Neural progenitor cell (in vitro differentiated cells): ENCODE measurements around the gene GARIN5A. TPM values are rescaled to one million over a fixed set of nuclear protein-coding genes. Genes with fewer than 3 reads are reported as not detected.
A peak's percentile ranks its signal among the peaks of the same experiment; 100 is the strongest.

Experiments used
- DNase-seq: peaks from one replicate; pipeline ENCODE4 v3.0.0-alpha.2; 2016; ENCODE audit warnings: low spot score
- H2AFZ ChIP-seq: fragments of 200-600 bp; sonication (generic); replicated peaks from 2 replicates; pipeline ENCODE4 v1.6.1; 2016; ENCODE audit warnings: antibody characterized with exemption
- H3F3A ChIP-seq: fragments of 200-600 bp; sonication (generic); 2 replicates; pipeline ENCODE4 v1.6.1; 2016; ENCODE audit warnings: antibody characterized with exemption, low read depth
- H3K27ac ChIP-seq: fragments of 200-600 bp; sonication (generic); 2 replicates; pipeline ENCODE4 v1.5.1; 2016; ENCODE audit warnings: mild to moderate bottlenecking
- H3K27me3 ChIP-seq: fragments of 200-600 bp; sonication (generic); 2 replicates; pipeline ENCODE4 v1.6.1; 2016; ENCODE audit warnings: mild to moderate bottlenecking, moderate library complexity
- H3K36me3 ChIP-seq: fragments of 200-600 bp; sonication (generic); 2 replicates; pipeline ENCODE4 v1.5.1; 2016
- H3K4me1 ChIP-seq: fragments of 200-600 bp; sonication (generic); 2 replicates; pipeline ENCODE4 v1.6.1; 2016; ENCODE audit warnings: mixed run types
- H3K4me2 ChIP-seq: fragments of 200-600 bp; sonication (generic); 2 replicates; pipeline ENCODE4 v1.6.1; 2016
- H3K4me3 ChIP-seq: fragments of 200-600 bp; sonication (generic); 2 replicates; pipeline ENCODE4 v1.5.1; 2016
- H3K79me2 ChIP-seq: fragments of 200-600 bp; sonication (generic); 2 replicates; pipeline ENCODE4 v1.6.1; 2016; ENCODE audit warnings: low read depth
- H3K9ac ChIP-seq: fragments of 200-600 bp; sonication (generic); 2 replicates; pipeline ENCODE4 v1.6.1; 2016
- H3K9me3 ChIP-seq: fragments of 200-600 bp; sonication (generic); 2 replicates; pipeline ENCODE4 v1.5.1; 2016; ENCODE audit warnings: low read depth
- H4K20me1 ChIP-seq: fragments of 200-600 bp; sonication (generic); 2 replicates; pipeline ENCODE4 v1.6.1; 2016; ENCODE audit warnings: low read depth
- H3K27ac Mint-ChIP-seq: 3 replicates; pipeline ENCODE4 v1.8.0; 2021; ENCODE audit warnings: mixed read lengths
- H3K27me3 Mint-ChIP-seq: 2 replicates; pipeline ENCODE4 v1.8.0; 2022; ENCODE audit warnings: low read depth, mild to moderate bottlenecking, inconsistent platforms, moderate library complexity, mixed read lengths; ENCODE audit not compliant: insufficient read depth
- H3K36me3 Mint-ChIP-seq: 3 replicates; pipeline ENCODE4 v1.8.0; 2021; ENCODE audit warnings: mixed read lengths
- H3K4me1 Mint-ChIP-seq: 3 replicates; pipeline ENCODE4 v1.8.0; 2021; ENCODE audit warnings: mixed read lengths
- H3K4me3 Mint-ChIP-seq: 3 replicates; pipeline ENCODE4 v1.8.0; 2021; ENCODE audit warnings: mild to moderate bottlenecking, moderate library complexity, mixed read lengths
- H3K9me3 Mint-ChIP-seq: 3 replicates; pipeline ENCODE4 v1.8.0; 2020; ENCODE audit warnings: mixed read lengths
- CTCF ChIP-seq: fragments of 200-600 bp; sonication (generic); IDR thresholded peaks from 2 replicates; pipeline ENCODE4 v1.5.1; 2017; ENCODE audit warnings: antibody characterized with exemption, mild to moderate bottlenecking
- EZH2 ChIP-seq: fragments of 200-600 bp; sonication (generic); IDR thresholded peaks from 2 replicates; pipeline ENCODE4 v1.6.1; 2017; ENCODE audit warnings: antibody characterized with exemption, mild to moderate bottlenecking, moderate library complexity
- EZH2phosphoT487 ChIP-seq: fragments of 200-600 bp; sonication (generic); IDR thresholded peaks from 2 replicates; pipeline ENCODE4 v1.6.1; 2017; ENCODE audit warnings: antibody characterized with exemption
- total RNA-seq: library from RNA; depleted of rRNA; stranded (reverse); fragments of >200 nt; gene quantifications from 2 replicates; pipeline ENCODE4 v1.2.3, GENCODE V29; 2015; ENCODE audit warnings: low replicate concordance

The GARIN5A gene
- total RNA-seq, 1 donor from 2014 or later: 5.6 TPM

- Histone ChIP-seq H3F3A (peaks cover 10% of the 10 kb centered on the region), H3K4me2 (no peak overlapping the region), H4K20me1 (no peaks in the 10 kb centered on the region), H2AFZ (no peak overlapping the region), H3K36me3 (no peaks in the 10 kb centered on the region), H3K4me3 (no peak overlapping the region), H3K4me1 (peaks cover 10% of the 10 kb centered on the region), H3K27ac (no peak overlapping the region), H3K9ac (no peak overlapping the region), H3K9me3 (no peaks in the 10 kb centered on the region), H3K79me2 (no peaks in the 10 kb centered on the region), H3K27me3 (no peaks in the 10 kb centered on the region)
- Mint-ChIP-seq H3K36me3 (no peaks in the 10 kb centered on the region), H3K9me3 (no peaks in the 10 kb centered on the region), H3K27me3 (peaks cover 13% of the 10 kb centered on the region), H3K4me3 (peak overlapping the region; percentile 36), H3K4me1 (peaks cover 27% of the 10 kb centered on the region), H3K27ac (peak overlapping the region; percentile 60)
- no peak for TF ChIP-seq EZH2
- TF ChIP-seq CTCF: no peak
- no peak for TF ChIP-seq EZH2phosphoT487
- no peak for DNase-seq
These were observed 11.6 kb downstream of the GARIN5A start for GRCh38 chr19:50465000-50465399.

GRCh38 chr19:50464348-50464747, 12.3 kb downstream of the GARIN5A start:
- peaks cover 10% of the 10 kb centered on the region for H3F3A ChIP-seq
- H2AFZ ChIP-seq: no peak overlapping the region
- no peaks in the 10 kb centered on the region for H3K36me3 ChIP-seq
- Mint-ChIP-seq H3K36me3 (no peaks in the 10 kb centered on the region), H3K9me3 (no peaks in the 10 kb centered on the region), H3K27ac (peak overlapping the region; percentile 76), H3K4me3 (peak overlapping the region; percentile 33), H3K27me3 (peaks cover 8% of the 10 kb centered on the region), H3K4me1 (peaks cover 29% of the 10 kb centered on the region)
- no peak for TF ChIP-seq EZH2
- TF ChIP-seq CTCF: no peak
- no peak for TF ChIP-seq EZH2phosphoT487
- H3K27ac ChIP-seq: no peak overlapping the region
- H3K4me2 ChIP-seq: no peak overlapping the region
- H3K79me2 ChIP-seq: no peaks in the 10 kb centered on the region
- no peaks in the 10 kb centered on the region for H3K27me3 ChIP-seq
- H3K9me3 ChIP-seq: no peaks in the 10 kb centered on the region
- no peaks in the 10 kb centered on the region for H4K20me1 ChIP-seq
- DNase-seq: no peak
- no peak overlapping the region for H3K9ac ChIP-seq
- no peak overlapping the region for H3K4me3 ChIP-seq
- H3K4me1 ChIP-seq: peaks cover 10% of the 10 kb centered on the region

- H3K4me3 Mint-ChIP-seq: no peak overlapping the region
- Histone ChIP-seq H3K4me1 (peaks cover 10% of the 10 kb centered on the region), H3K9ac (no peak overlapping the region), H3K27me3 (no peaks in the 10 kb centered on the region), H3K4me2 (no peak overlapping the region), H2AFZ (no peak overlapping the region), H3K9me3 (no peaks in the 10 kb centered on the region), H4K20me1 (no peaks in the 10 kb centered on the region), H3F3A (peaks cover 10% of the 10 kb centered on the region), H3K27ac (no peak overlapping the region), H3K79me2 (no peaks in the 10 kb centered on the region), H3K4me3 (no peak overlapping the region), H3K36me3 (no peaks in the 10 kb centered on the region)
- no peak for TF ChIP-seq EZH2
- no peak for TF ChIP-seq CTCF
- no peak for TF ChIP-seq EZH2phosphoT487
- peaks cover 27% of the 10 kb centered on the region for H3K4me1 Mint-ChIP-seq
- no peak for DNase-seq
- H3K9me3 Mint-ChIP-seq: no peaks in the 10 kb centered on the region
- H3K36me3 Mint-ChIP-seq: no peaks in the 10 kb centered on the region
- peaks cover 6% of the 10 kb centered on the region for H3K27me3 Mint-ChIP-seq
- H3K27ac Mint-ChIP-seq: no peak overlapping the region
These were observed 13.7 kb downstream of the GARIN5A start for GRCh38 chr19:50462970-50463369.
